Mammary epithelial cell (primary cell): ENCODE measurements around the gene SLC25A26.

Source experiments
- CTCF ChIP-seq, 2 donors: IDR thresholded peaks in 1 of 2; conservative IDR thresholded peaks in 1 of 2; 2 replicates each; pipeline ENCODE4 v1.5.1; 2011 to 2012; ENCODE audit warnings: inconsistent platforms in 2 of 2, low read length in 2 of 2, mild to moderate bottlenecking in 2 of 2, control low read depth in 1 of 2, low read depth in 1 of 2; ENCODE audit not compliant: insufficient read depth in 1 of 2; ENCODE audit errors: extremely low read depth in 1 of 2
- EZH2 ChIP-seq: IDR thresholded peaks from 2 replicates; pipeline ENCODE4 v1.6.1; 2012; ENCODE audit warnings: low read length, inconsistent platforms, borderline replicate concordance

DNA sequence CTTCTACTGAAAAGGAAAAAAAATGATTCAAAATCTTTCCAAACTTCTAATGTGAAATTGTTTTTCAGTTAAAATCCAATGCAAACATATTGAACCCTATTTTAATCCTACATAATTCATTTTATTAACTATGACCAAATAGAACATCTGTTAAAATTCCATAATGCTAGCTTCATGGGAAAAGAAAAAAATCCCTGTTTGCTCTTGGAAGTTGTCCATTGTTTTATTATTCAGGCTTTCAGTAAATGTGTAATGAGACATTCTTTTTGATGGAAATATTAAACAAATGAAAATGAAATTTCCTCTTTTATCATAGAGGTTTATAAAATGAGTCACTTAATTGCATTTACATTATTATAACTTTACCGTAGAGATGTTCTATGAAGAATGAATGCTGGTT lies 49.5 kb downstream of the SLC25A26 start:
- TF ChIP-seq CTCF (conservative IDR thresholded peaks at IDR 0.05 in 1 of 2, IDR thresholded peaks at IDR 0.05 in 1 of 2; ENCODE audit: extremely low read depth in 1 of 2, insufficient read depth in 1 of 2, low read depth in 1 of 2, low read length in 2 of 2): no peak
- TF ChIP-seq EZH2: no peak
